Omental fat pad (tissue), 4 donors: ENCODE measurements around the gene JAK1. TPM values are rescaled to one million over a fixed set of nuclear protein-coding genes. Genes with fewer than 3 reads are reported as not detected.

Experiments
- ATAC-seq: fragments of 150-250 bp; one replicate; pipeline ENCODE4 v1.9.1; 2016; ENCODE audit warnings: mild to moderate bottlenecking, moderate library complexity; ENCODE audit not compliant: low FRiP score
- DNase-seq: peaks from one replicate; pipeline ENCODE4 v3.0.0-alpha.2; 2019; ENCODE audit warnings: low spot score
- total RNA-seq, 4 donors: library from RNA; depleted of rRNA; stranded (reverse); fragments of >200 nt; gene quantifications; one replicate each; pipeline ENCODE4 v1.1.0, GENCODE V29; 2016
- TF ChIP-seq, protein P1 (sequence below), 3 donors: fragments of 450-650 bp; IDR thresholded peaks; one replicate each; pipeline ENCODE4 v1.5.1; 2016 to 2017; ENCODE audit warnings: antibody characterized with exemption in 3 of 3, mild to moderate bottlenecking in 3 of 3, moderate library complexity in 2 of 3

The JAK1 gene
- total RNA-seq, 4 donors from 2014 or later = 175 to 303 (median 204) TPM

DNA sequence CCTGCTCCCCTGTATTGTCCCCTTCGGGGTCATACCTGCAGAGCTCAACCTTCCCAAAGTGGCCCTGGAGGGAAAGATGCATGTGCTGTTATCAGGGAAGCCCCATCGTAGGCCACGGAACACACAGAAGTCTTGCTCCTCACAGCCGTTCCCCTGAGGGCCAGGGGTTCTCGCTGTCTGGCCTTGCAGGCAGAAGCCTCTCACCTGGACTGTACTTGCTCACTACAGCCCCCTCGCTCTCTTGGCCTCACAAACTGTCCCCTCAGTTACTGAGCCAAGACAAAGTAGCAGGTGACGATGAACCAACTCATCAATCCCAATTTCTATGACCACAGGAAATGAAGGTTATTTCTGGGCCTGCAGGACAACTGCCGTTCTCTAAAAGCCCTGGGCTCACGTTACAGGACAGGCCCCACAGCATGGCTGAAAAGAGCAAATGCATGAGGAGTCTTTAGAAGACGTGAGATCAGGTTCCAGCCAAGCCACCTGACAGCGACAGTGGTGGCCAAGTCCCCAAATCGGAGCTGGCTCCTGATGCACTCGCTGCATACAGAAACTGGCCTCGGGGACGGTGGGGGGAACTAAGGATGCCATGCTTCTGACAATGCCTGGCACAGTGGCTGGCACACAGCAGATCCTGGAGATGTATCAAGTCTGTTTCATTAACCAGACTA lies 126.5 kb downstream of the JAK1 start:
- DNase-seq (no peak), ATAC-seq (no peak)
- TF ChIP-seq, protein P1, sequence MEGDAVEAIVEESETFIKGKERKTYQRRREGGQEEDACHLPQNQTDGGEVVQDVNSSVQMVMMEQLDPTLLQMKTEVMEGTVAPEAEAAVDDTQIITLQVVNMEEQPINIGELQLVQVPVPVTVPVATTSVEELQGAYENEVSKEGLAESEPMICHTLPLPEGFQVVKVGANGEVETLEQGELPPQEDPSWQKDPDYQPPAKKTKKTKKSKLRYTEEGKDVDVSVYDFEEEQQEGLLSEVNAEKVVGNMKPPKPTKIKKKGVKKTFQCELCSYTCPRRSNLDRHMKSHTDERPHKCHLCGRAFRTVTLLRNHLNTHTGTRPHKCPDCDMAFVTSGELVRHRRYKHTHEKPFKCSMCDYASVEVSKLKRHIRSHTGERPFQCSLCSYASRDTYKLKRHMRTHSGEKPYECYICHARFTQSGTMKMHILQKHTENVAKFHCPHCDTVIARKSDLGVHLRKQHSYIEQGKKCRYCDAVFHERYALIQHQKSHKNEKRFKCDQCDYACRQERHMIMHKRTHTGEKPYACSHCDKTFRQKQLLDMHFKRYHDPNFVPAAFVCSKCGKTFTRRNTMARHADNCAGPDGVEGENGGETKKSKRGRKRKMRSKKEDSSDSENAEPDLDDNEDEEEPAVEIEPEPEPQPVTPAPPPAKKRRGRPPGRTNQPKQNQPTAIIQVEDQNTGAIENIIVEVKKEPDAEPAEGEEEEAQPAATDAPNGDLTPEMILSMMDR (IDR thresholded peaks at IDR 0.05) = no peak

DNA sequence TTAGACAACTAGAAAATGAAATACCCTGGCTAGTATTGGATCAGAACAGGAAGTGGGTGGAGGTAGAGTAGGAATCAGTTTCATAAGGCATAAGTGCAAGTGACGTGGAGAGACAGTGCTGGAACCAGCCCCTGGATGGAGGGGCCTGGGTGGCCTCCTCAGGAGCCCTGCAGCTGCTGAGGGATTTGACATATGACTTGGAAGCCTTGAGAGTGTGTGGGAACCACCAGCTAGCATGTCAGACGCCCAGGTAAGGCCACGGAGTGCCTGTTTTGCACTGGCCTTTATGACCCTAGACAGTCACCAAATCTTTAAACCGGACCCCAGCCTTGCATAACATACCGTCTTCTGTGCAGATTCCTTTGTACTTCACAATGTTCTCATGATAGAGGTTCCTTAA lies 127.1 kb downstream of the JAK1 start:
- DNase-seq = no peak
- no peak for ATAC-seq
- TF ChIP-seq, protein P1 (IDR thresholded peaks at IDR 0.05) = no peak

DNA sequence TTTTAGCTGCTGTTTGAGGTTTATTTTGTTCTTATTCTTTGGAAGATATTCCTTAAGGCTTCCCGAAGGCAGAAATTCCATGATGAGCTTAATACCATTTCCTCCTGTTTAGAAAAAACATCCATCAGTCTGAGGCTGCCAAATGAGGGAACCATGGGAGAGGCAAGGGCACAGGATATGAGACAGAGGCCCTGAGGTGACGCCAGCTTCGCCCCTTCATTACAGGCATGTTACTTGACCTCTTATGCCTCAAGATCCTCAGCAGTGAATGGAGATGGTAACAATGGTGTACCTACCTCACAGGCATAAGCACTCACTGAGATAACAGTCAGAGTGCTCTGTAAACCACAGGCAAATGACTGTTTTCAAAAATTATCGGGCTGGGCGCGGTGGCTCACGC lies 127.9 kb downstream of the JAK1 start:
- DNase-seq = no peak
- no peak for ATAC-seq
- TF ChIP-seq, protein P1 (IDR thresholded peaks at IDR 0.05) = no peak

DNA sequence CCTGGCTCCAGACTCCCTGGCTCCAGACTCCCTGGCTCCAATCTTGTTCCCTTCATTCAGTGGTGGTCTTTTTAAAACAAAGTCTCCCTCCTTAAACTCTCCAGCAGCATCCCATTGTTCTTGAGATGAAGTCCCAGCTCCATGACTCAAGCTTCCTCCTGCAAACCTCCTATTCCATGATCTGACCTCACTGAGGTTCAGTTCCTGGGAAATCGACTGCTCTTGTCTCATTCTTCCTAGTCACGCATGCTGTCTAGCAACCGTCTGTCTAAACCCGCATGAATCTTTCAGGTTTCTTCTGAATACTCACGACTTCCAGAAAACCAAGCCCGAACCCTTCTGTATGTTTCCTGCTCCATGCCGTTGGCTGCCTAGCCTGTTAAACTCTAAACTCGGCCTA lies 129.5 kb downstream of the JAK1 start:
- TF ChIP-seq, protein P1 (IDR thresholded peaks at IDR 0.05) = no peak
- ATAC-seq = no peak
- no peak for DNase-seq

DNA sequence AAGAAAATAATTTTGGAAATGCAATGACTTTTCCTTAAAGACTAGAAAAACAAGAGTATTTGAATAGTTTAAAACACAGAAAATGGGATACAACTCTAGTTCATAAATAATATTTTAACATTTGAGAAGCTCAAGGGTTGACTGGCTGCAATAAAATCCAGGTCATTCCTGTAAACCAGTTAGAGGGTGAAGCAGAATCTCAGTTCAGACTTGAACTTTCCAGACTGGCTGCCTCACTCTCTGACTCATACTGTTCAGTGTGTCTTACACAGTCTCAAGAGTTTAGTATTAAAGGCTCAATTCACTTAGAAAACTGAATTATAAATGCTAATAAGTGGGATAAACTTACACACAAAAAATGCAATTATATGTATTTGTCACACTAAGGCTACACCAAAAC lies 131.6 kb downstream of the JAK1 start:
- TF ChIP-seq, protein P1 (IDR thresholded peaks at IDR 0.05) = no peak
- DNase-seq (no peak), ATAC-seq (peak; percentile 71)

DNA sequence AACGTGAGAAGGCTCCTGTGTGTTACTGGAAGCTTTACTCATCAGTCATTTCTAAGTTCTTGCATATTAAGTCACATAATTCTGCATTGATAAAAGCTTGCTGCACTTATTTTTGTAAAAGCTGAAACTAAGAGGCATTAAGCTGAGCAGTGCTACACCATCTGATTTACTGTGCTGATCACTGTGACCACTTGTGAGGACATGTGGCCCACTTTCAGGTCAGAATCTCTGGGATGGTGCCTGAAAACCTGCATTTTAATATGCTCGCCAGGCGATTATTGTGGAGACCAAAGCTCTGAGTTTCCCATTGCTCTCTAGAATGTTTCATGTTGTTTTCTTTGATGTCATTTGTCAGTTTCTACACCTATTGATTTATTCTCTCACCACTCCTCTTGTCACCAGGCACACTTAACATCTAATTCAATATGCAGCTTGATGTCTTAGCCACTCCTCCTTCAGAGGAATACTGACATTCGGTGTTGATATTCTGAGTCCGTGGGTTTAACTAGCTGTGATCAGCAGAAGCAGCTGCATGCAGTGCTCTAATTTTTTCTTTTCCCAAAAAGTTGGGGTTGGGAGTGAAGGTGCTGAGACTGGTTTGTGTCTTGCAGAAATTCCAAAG lies 136.2 kb downstream of the JAK1 start:
- DNase-seq (no peak), ATAC-seq (no peak)
- TF ChIP-seq, protein P1 (IDR thresholded peaks at IDR 0.05) = no peak
